ENCODE results near the gene HS6ST2. TPM values are rescaled to one million over a fixed set of nuclear protein-coding genes. Genes with fewer than 3 reads are reported as not detected.

HS6ST2 gene
- total RNA-seq, 1 experiment from 2014 or later, result 8.1 TPM

- TF ChIP-seq ERG (CRISPR knock-in tag; IDR thresholded peaks at IDR 0.05), result no peak
- no peak for TF ChIP-seq FOXP1 (CRISPR knock-in tag; IDR thresholded peaks at IDR 0.05; ENCODE audit: borderline replicate concordance)
Observed at GRCh38 chrX:132862562-132862961, 95.9 kb downstream of the HS6ST2 start (continued).

DNA sequence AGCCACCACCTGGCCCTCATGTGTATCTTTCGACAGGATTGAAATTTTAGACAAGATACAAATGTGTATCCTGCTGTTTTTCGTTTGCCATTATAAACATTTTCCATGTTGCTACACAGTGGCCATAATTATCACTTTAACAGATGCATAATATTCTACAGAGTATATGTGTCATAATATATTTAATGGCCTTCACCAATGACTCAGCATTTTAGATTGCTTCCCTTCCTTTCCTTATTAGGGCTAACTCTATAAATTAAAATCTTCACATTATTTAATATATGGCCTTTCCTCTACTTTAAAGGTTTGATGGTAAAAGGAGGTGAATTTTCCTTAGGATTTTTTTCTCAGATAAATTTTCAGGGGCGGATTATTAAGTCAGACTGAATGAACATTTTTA, 97.4 kb downstream of the HS6ST2 start:
- H3K36me3 Mint-ChIP-seq, result peaks cover 11% of the 10 kb centered on the region
- POLR2A ChIA-PET, result no interaction called here
- CTCF ChIA-PET, result no interaction called here
- H3K4me1 Mint-ChIP-seq, result 0 out of 2 replicates have a peak, but pooled peaks cover 5% of the 10 kb centered on the region
- H3K4me3 Mint-ChIP-seq, result no peak overlapping the region
- H3K27ac Mint-ChIP-seq, result no peak overlapping the region
- ATAC-seq (no peak), DNase-seq (ENCODE audit: low spot score) (no peak)
- no peaks in the 10 kb centered on the region for H3K27me3 Mint-ChIP-seq (ENCODE audit: low read depth)
- peaks cover 12% of the 10 kb centered on the region for H3K9me3 Mint-ChIP-seq
- TF ChIP-seq FOXJ3 (CRISPR knock-in tag; IDR thresholded peaks at IDR 0.05; ENCODE audit: borderline replicate concordance), result no peak
- TF ChIP-seq ZBTB43 (CRISPR knock-in tag; IDR thresholded peaks at IDR 0.05), result no peak
- no peak for TF ChIP-seq ZNF121 (CRISPR knock-in tag; IDR thresholded peaks at IDR 0.05)
- TF ChIP-seq AR (CRISPR knock-in tag; IDR thresholded peaks at IDR 0.05), result no peak
- no peak for TF ChIP-seq TCF7 (CRISPR knock-in tag; IDR thresholded peaks at IDR 0.05; ENCODE audit: low read depth)
- no peak for TF ChIP-seq SMAD4 (CRISPR knock-in tag; IDR thresholded peaks at IDR 0.05)

DNA sequence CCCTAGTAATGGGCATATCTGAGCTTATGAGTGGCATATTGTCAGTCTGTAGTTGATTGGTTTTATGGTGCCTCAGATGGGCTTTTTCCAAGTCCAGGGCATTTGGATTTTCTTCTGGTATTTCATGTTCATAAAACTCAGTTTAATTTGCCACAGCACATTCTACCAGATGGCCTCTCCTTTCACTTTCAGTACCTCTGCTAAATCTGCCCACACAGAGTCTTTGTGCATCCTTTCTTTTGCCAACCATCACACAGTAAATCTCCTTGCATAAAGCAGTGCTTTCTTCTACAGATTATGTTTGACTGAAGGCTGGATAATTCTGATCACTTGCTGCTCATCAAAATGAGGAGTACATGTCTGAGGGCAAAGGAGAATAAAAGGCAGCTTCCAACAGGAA, 98.2 kb downstream of the HS6ST2 start:
- no peak for TF ChIP-seq AR (CRISPR knock-in tag; IDR thresholded peaks at IDR 0.05)
- no peak for TF ChIP-seq NFYB (CRISPR knock-in tag; conservative IDR thresholded peaks at IDR 0.05; ENCODE audit: low read depth)
- TF ChIP-seq ELF4 (CRISPR knock-in tag; IDR thresholded peaks at IDR 0.05; ENCODE audit: low read depth), result no peak
- no peak for TF ChIP-seq EMX1 (CRISPR knock-in tag; IDR thresholded peaks at IDR 0.05)
- TF ChIP-seq RELA (CRISPR knock-in tag; IDR thresholded peaks at IDR 0.05; ENCODE audit: borderline replicate concordance), result no peak
- ATAC-seq, result no peak
- peaks cover 12% of the 10 kb centered on the region for H3K9me3 Mint-ChIP-seq
- H3K36me3 Mint-ChIP-seq, result peaks cover 11% of the 10 kb centered on the region
- ChIA-PET CTCF (no interaction called here), POLR2A (no interaction called here)
- no peak overlapping the region for H3K4me3 Mint-ChIP-seq
- DNase-seq (ENCODE audit: low spot score), result no peak
- 0 out of 2 replicates have a peak, but pooled peaks cover 5% of the 10 kb centered on the region for H3K4me1 Mint-ChIP-seq
- H3K27ac Mint-ChIP-seq, result no peak overlapping the region
- H3K27me3 Mint-ChIP-seq (ENCODE audit: low read depth), result no peaks in the 10 kb centered on the region

DNA sequence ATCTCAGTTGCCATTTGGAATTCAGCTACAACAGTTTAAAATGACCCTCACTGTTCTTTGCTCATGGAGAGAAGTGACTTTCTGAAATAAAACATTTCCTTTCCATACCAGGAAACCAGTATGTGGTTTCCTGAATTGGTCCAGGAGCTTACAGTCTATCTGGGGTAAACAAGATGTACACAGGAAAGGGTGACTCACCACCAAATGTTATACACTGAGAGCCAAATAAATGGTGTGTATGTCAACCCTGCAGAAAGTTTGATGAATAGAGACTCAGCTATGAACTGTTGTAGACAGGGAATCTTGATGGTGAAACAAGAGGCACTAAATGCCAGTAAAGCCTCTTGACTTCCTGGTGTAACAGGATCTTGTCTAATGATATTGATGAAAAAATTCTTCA, 100.4 kb downstream of the HS6ST2 start:
- no peaks in the 10 kb centered on the region for H3K36me3 Mint-ChIP-seq
- H3K27me3 Mint-ChIP-seq (ENCODE audit: low read depth), result no peaks in the 10 kb centered on the region
- DNase-seq (ENCODE audit: low spot score), result no peak
- no peaks in the 10 kb centered on the region for H3K9me3 Mint-ChIP-seq
- H3K4me1 Mint-ChIP-seq, result peaks cover 9% of the 10 kb centered on the region; the same call in 1 of the 2 replicates
- ChIA-PET POLR2A (no interaction called here), CTCF (no interaction called here)
- no peak for ATAC-seq
- no peak overlapping the region for H3K4me3 Mint-ChIP-seq
- no peak overlapping the region for H3K27ac Mint-ChIP-seq
- TF ChIP-seq NR3C1 (CRISPR knock-in tag; conservative IDR thresholded peaks at IDR 0.05; ENCODE audit: low read depth) (no peak), RELA (CRISPR knock-in tag; IDR thresholded peaks at IDR 0.05; ENCODE audit: borderline replicate concordance) (no peak)

Data from WTC11 (cell line).